Neutrophil (primary cell): Measurements from ENCODE around the gene SUPT20HL1.

Experiments used
- H3K27ac ChIP-seq: fragments of 200-600 bp; sonication (generic); 2 replicates; pipeline ENCODE4 v1.5.1; 2016; ENCODE audit warnings: mild to moderate bottlenecking, moderate library complexity
- H3K27me3 ChIP-seq: fragments of 200-600 bp; sonication (generic); 2 replicates; pipeline ENCODE4 v1.6.0; 2016; ENCODE audit warnings: mild to moderate bottlenecking
- H3K36me3 ChIP-seq: fragments of 200-600 bp; sonication (generic); 2 replicates; pipeline ENCODE4 v1.5.1; 2017
- H3K4me1 ChIP-seq, 2 experiments: fragments of 200-600 bp in 1 of 2; sonication (generic) in 1 of 2; 1 replicate in 1 of 2; 2 replicates in 1 of 2; pipeline versions ENCODE4 v1.5.1 to v1.6.1; 2013 to 2016; ENCODE audit warnings: low read depth in 1 of 2, low read length in 1 of 2, mild to moderate bottlenecking in 1 of 2, moderate library complexity in 1 of 2; ENCODE audit not compliant: control insufficient read depth in 1 of 2, insufficient read depth in 1 of 2
- H3K4me3 ChIP-seq, 2 experiments: fragments of 200-600 bp in 1 of 2; sonication (generic) in 1 of 2; 1 replicate in 1 of 2; 2 replicates in 1 of 2; pipeline ENCODE4 v1.5.1; 2013 to 2016; ENCODE audit warnings: low read depth in 1 of 2, low read length in 1 of 2, mild to moderate bottlenecking in 1 of 2, moderate library complexity in 1 of 2
- H3K9me3 ChIP-seq: fragments of 200-600 bp; sonication (generic); 2 replicates; pipeline ENCODE4 v1.5.1; 2016
- TF ChIP-seq, protein P1 (sequence below): fragments of 200-600 bp; sonication (generic); IDR thresholded peaks from 2 replicates; pipeline ENCODE4 v1.5.1; 2016; ENCODE audit warnings: antibody characterized with exemption

Gene SUPT20HL1

DNA sequence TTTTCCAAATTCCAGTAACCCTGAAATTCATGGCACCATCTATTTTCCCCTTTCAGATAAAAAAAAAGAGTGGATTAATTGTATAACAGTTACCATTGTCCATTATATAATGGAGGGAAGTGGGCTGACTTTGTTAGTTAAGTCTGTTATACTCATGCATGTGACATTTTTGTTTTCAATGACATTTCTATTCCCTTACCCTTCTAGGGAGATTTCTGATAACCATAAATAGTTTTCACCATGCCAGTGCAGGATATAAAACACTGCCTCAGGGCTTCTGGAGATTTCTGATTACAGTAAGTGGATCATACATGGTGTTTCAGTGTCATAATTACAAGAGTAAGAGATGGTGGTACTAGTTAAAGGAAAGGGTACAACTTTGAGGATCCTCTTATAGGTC, 45.5 kb downstream of the SUPT20HL1 start:
- Histone ChIP-seq H3K27me3 (no peaks in the 10 kb centered on the region), H3K9me3 (no peaks in the 10 kb centered on the region), H3K4me3 (no peak overlapping the region), H3K36me3 (no peaks in the 10 kb centered on the region), H3K27ac (no peak overlapping the region), H3K4me1 (no peaks in the 10 kb centered on the region)
- TF ChIP-seq, protein P1, sequence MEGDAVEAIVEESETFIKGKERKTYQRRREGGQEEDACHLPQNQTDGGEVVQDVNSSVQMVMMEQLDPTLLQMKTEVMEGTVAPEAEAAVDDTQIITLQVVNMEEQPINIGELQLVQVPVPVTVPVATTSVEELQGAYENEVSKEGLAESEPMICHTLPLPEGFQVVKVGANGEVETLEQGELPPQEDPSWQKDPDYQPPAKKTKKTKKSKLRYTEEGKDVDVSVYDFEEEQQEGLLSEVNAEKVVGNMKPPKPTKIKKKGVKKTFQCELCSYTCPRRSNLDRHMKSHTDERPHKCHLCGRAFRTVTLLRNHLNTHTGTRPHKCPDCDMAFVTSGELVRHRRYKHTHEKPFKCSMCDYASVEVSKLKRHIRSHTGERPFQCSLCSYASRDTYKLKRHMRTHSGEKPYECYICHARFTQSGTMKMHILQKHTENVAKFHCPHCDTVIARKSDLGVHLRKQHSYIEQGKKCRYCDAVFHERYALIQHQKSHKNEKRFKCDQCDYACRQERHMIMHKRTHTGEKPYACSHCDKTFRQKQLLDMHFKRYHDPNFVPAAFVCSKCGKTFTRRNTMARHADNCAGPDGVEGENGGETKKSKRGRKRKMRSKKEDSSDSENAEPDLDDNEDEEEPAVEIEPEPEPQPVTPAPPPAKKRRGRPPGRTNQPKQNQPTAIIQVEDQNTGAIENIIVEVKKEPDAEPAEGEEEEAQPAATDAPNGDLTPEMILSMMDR, result no peak
